HFFc6 (cell line): ENCODE measurements around the gene UBE2N. TPM values are rescaled to one million over a fixed set of nuclear protein-coding genes. Genes with fewer than 3 reads are reported as not detected.

Experiments
- DNase-seq: peaks from one replicate; pipeline ENCODE4 v3.0.0-alpha.2; 2018
- H3K27ac Mint-ChIP-seq: 2 replicates; pipeline ENCODE4 v1.8.0; 2020; ENCODE audit warnings: mild to moderate bottlenecking, mixed read lengths
- H3K27me3 Mint-ChIP-seq: 2 replicates; pipeline ENCODE4 v1.8.0; 2021; ENCODE audit warnings: mild to moderate bottlenecking, moderate library complexity, mixed read lengths; ENCODE audit not compliant: insufficient read depth
- H3K36me3 Mint-ChIP-seq: 2 replicates; pipeline ENCODE4 v1.8.0; 2021; ENCODE audit warnings: low read depth, mixed read lengths
- H3K4me1 Mint-ChIP-seq: 2 replicates; pipeline ENCODE4 v1.8.0; 2020; ENCODE audit warnings: low read depth, mixed read lengths
- H3K4me3 Mint-ChIP-seq: 2 replicates; pipeline ENCODE4 v1.8.0; 2020; ENCODE audit warnings: mild to moderate bottlenecking, moderate library complexity, mixed read lengths
- H3K9me3 Mint-ChIP-seq: 2 replicates; pipeline ENCODE4 v1.8.0; 2020; ENCODE audit warnings: mild to moderate bottlenecking, mixed read lengths
- total RNA-seq, 6 experiments: library from RNA; stranded (reverse); fragmentation: NEBNext Ultra II Directional; extraction: Animal tissue kit (Norgen Biotek cat#: 25700); gene quantifications; 2 replicates in 1 of 6; 3 replicates in 5 of 6; pipeline ENCODE4 v1.2.3, GENCODE V29; 2021
- TF ChIP-seq, protein P1 (sequence below): fragments of 200-600 bp; sonication (generic); IDR thresholded peaks from 2 replicates; pipeline ENCODE4 v1.5.0; 2021; ENCODE audit warnings: antibody characterized with exemption, mild to moderate bottlenecking

UBE2N gene
- total RNA-seq, 6 experiments from 2014 or later = 143 to 168 (median 157) TPM

GRCh38 chr12:93453633-93454032 lies 11.9 kb upstream of the UBE2N start:
- Mint-ChIP-seq H3K36me3 (no peaks in the 10 kb centered on the region), H3K27me3 (peaks cover 1% of the 10 kb centered on the region; the same call in 1 of the 2 replicates), H3K4me3 (peak overlapping the region; percentile 56; the same call in 1 of the 2 replicates), H3K4me1 (peaks cover 14% of the 10 kb centered on the region), H3K9me3 (no peaks in the 10 kb centered on the region; the same call in 1 of the 2 replicates), H3K27ac (peak overlapping the region; percentile 70)
- peak; percentile 50 for DNase-seq
- TF ChIP-seq, protein P1, sequence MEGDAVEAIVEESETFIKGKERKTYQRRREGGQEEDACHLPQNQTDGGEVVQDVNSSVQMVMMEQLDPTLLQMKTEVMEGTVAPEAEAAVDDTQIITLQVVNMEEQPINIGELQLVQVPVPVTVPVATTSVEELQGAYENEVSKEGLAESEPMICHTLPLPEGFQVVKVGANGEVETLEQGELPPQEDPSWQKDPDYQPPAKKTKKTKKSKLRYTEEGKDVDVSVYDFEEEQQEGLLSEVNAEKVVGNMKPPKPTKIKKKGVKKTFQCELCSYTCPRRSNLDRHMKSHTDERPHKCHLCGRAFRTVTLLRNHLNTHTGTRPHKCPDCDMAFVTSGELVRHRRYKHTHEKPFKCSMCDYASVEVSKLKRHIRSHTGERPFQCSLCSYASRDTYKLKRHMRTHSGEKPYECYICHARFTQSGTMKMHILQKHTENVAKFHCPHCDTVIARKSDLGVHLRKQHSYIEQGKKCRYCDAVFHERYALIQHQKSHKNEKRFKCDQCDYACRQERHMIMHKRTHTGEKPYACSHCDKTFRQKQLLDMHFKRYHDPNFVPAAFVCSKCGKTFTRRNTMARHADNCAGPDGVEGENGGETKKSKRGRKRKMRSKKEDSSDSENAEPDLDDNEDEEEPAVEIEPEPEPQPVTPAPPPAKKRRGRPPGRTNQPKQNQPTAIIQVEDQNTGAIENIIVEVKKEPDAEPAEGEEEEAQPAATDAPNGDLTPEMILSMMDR = no peak

DNA sequence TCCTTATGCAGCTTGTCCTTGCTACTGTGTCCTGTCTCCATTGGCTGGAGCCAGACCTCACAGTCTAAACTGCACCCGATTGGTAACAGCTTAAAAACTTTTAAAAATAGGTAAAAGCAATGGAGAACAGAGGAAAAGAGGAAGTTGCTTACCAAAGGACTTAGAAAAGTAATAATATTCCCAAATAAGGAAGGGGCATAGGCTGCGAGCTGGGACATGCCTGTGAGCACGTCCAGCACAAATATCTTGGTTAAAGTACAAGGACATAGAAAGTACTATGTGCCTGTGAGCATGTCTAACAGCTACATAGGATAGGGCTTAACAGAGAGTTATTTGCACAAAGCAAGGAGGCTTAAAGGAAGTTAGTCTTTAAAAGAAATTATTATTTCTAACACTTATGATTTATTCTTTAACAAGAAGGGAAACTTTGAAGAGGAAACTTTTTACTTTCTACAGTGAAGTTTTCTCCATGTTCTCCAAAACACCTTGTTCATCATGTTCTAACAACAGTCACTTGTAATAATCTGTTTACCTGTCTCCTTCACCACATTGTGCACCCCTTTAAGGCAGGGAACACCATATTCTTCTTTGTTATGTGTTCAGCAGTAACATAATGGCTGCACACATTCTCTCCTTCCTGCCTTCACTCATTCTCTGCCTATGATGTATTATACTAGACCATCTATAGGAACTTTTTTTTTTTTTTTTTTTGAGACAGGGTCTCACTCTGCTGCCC lies 9.8 kb upstream of the UBE2N start:
- H3K9me3 Mint-ChIP-seq = no peaks in the 10 kb centered on the region; the same call in 1 of the 2 replicates
- DNase-seq = no peak
- H3K36me3 Mint-ChIP-seq = no peaks in the 10 kb centered on the region
- H3K27me3 Mint-ChIP-seq = peaks cover 1% of the 10 kb centered on the region; the same call in 1 of the 2 replicates
- H3K4me1 Mint-ChIP-seq = peaks cover 14% of the 10 kb centered on the region
- no peak overlapping the region for H3K27ac Mint-ChIP-seq
- TF ChIP-seq, protein P1 = no peak
- no peak overlapping the region for H3K4me3 Mint-ChIP-seq

- H3K4me3 Mint-ChIP-seq = no peak overlapping the region
- no peaks in the 10 kb centered on the region for H3K36me3 Mint-ChIP-seq
- H3K27me3 Mint-ChIP-seq = peaks cover 1% of the 10 kb centered on the region; the same call in 1 of the 2 replicates
Observed at GRCh38 chr12:93449277-93449676, 7.5 kb upstream of the UBE2N start.

DNA sequence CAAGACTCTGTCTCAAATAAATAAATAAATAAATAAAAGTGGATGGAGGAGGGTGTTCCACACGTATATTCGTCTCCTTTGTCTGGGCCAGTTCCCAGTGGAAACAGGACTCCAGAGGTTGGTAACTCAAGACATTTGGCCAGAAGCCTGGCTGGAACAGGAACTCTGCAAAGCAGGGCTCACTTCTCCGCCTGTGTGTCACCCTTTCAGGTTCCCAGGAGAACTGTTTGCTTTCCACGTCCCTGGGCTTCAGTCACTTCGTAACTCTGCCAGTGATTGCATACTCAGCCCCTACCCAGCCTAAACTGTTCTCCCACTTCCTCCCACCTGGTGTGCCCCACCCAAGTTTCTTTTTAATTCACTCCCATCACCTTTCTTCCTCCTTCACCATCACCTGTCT lies 7.0 kb upstream of the UBE2N start:
- Mint-ChIP-seq H3K9me3 (no peaks in the 10 kb centered on the region; the same call in 1 of the 2 replicates), H3K27me3 (peaks cover 1% of the 10 kb centered on the region; the same call in 1 of the 2 replicates), H3K36me3 (no peaks in the 10 kb centered on the region), H3K4me3 (no peak overlapping the region), H3K27ac (no peak overlapping the region), H3K4me1 (peaks cover 9% of the 10 kb centered on the region)
- TF ChIP-seq, protein P1 = no peak
- DNase-seq = no peak

More at GRCh38 chr12:93449277-93449676, 7.5 kb upstream of the UBE2N start:
- TF ChIP-seq, protein P1 = no peak
- no peak for DNase-seq
- H3K9me3 Mint-ChIP-seq = no peaks in the 10 kb centered on the region; the same call in 1 of the 2 replicates
- peaks cover 14% of the 10 kb centered on the region for H3K4me1 Mint-ChIP-seq
- H3K27ac Mint-ChIP-seq = no peak overlapping the region

- TF ChIP-seq, protein P1 = no peak
- Mint-ChIP-seq H3K27me3 (peaks cover 1% of the 10 kb centered on the region; the same call in 1 of the 2 replicates), H3K4me1 (peaks cover 8% of the 10 kb centered on the region), H3K4me3 (no peak overlapping the region), H3K9me3 (no peaks in the 10 kb centered on the region; the same call in 1 of the 2 replicates), H3K27ac (no peak overlapping the region), H3K36me3 (no peaks in the 10 kb centered on the region)
- no peak for DNase-seq
Observed at GRCh38 chr12:93447555-93448290, 6.0 kb upstream of the UBE2N start.
